ENCODE results near the gene WNT3.

Gene WNT3

GRCh38 chr17:46818316-46818928, at the start of gene WNT3:
TSS of gene WNT3 (minus strand) at chr17:46818692. CDS start at chr17:46818597, 95 bp downstream.
- DNase-seq (ENCODE audit: low read depth) = no peak
- peak within 1 kb of the TSS; percentile 18 for H3K4me3 ChIP-seq (ENCODE audit: low read depth, low read length)
- TF ChIP-seq CTCF (conservative IDR thresholded peaks at IDR 0.05; ENCODE audit: low read depth, low read length) = no peak

DNA sequence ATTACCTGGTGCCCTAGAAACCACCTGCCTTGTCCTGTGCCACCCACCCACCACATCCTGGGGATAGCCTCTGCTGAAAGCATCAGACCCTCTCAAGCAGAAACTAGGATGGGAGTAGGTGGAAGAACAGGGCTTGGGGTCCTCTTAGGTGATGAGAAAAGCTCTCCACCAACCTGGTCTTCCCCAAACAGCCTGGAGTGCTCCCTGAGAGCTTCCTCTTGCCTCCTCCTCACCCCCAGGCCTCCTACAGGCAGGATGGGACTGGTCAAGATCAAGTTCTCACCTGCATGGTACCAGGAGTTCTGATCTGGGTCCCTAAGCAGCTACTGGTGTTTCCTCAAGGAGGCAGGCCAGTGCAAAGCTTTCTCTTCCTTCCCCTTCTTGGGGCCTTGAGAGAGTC, 48.3 kb upstream of the WNT3 start:
- no peak for TF ChIP-seq CTCF (conservative IDR thresholded peaks at IDR 0.05; ENCODE audit: low read depth, low read length)
- no peak for DNase-seq (ENCODE audit: low read depth)

DNA sequence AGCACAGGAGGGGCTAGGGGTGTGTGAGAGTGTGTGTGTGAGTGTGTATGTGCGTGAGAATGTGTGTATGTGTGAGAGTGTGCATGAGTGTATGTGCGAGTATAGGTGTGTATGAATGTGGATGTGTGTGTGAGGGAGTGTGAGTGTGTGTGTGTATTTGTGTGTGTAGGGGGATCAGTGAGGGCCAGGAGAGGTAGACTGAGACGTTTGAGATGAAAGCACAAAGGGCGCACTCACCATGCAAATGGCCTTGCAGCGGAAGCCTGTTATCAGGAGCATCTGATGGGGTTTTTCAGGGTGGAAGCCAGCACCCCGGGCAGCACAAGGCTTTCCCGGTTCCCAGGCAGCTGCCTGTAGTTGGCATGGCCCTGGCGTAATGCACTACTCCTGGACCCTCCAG, 47.8 kb upstream of the WNT3 start:
- no peak overlapping the region for H3K4me3 ChIP-seq (ENCODE audit: low read depth, low read length)
- TF ChIP-seq CTCF (conservative IDR thresholded peaks at IDR 0.05; ENCODE audit: low read depth, low read length) = no peak
- no peak for DNase-seq (ENCODE audit: low read depth)

More for the DNA sequence above, 48.3 kb upstream of the WNT3 start:
- H3K4me3 ChIP-seq (ENCODE audit: low read depth, low read length) = no peak overlapping the region

DNA sequence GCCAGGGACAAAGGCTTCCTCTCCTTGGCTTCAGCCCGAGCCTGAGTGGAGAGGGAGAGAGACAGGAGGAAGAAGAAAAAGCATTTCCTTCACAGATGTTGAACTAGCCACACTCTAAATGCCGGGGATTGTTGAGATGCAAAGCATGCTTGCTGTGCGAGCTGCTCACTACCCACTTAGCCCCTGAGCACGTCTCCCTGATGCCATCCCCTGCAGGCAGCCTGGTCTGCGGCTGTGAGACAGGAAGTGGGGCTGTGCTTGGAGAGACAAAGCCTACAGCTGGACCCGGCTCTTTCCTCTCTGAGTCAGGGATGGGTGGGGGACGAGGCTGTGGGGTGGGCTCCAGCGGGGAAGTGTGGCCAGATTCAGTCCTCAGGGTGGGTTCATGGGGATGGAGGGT, 46.6 kb upstream of the WNT3 start:
- TF ChIP-seq CTCF (conservative IDR thresholded peaks at IDR 0.05; ENCODE audit: low read depth, low read length) = no peak
- no peak overlapping the region for H3K4me3 ChIP-seq (ENCODE audit: low read depth, low read length)
- DNase-seq (ENCODE audit: low read depth) = peak; percentile 48

- DNase-seq (ENCODE audit: low read depth) = no peak
- no peak overlapping the region for H3K4me3 ChIP-seq (ENCODE audit: low read depth, low read length)
- no peak for TF ChIP-seq CTCF (conservative IDR thresholded peaks at IDR 0.05; ENCODE audit: low read depth, low read length)
Observed at GRCh38 chr17:46863383-46864121, 45.1 kb upstream of the WNT3 start.

DNA sequence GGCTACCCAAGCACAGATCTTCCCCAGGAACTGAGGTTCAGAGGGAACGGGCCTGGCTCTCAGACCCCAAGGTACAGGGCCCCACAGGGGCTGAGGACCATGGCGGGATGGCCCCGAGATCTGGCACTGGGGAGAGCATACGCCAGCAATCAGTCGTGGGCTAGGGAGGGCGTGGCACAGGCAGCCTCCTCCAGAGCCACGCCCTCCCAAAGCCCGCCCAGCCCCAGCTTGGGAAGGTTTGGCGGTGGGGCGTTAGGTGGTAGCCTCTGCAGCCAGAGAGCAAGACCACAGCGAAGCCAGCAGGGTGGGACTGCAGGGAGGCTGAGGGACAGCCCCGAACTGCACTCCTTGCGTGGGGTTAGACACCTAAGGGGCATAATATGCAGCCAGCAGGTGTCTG, 44.5 kb upstream of the WNT3 start:
- H3K4me3 ChIP-seq (ENCODE audit: low read depth, low read length) = no peak overlapping the region
- no peak for TF ChIP-seq CTCF (conservative IDR thresholded peaks at IDR 0.05; ENCODE audit: low read depth, low read length)
- DNase-seq (ENCODE audit: low read depth) = no peak

GRCh38 chr17:46859996-46860395, 41.5 kb upstream of the WNT3 start:
- DNase-seq (ENCODE audit: low read depth) = no peak
- H3K4me3 ChIP-seq (ENCODE audit: low read depth, low read length) = no peak overlapping the region
- no peak for TF ChIP-seq CTCF (conservative IDR thresholded peaks at IDR 0.05; ENCODE audit: low read depth, low read length)
